ENCODE data around the gene GPER1. TPM values are rescaled to one million over a fixed set of nuclear protein-coding genes. Genes with fewer than 3 reads are reported as not detected.

Gene GPER1
- total and polyA plus RNA-seq, 2 donors (not counting 3 experiments of a cell fraction or from before 2014, with no cell fraction given), result 0.77 to 2.3 TPM

DNA sequence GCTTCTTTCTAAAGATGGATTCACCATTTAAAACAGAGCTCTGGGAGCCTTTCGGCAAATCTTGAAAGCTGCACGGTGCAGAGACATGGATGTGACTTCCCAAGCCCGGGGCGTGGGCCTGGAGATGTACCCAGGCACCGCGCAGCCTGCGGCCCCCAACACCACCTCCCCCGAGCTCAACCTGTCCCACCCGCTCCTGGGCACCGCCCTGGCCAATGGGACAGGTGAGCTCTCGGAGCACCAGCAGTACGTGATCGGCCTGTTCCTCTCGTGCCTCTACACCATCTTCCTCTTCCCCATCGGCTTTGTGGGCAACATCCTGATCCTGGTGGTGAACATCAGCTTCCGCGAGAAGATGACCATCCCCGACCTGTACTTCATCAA, 3.7 kb downstream of the GPER1 start:
- TF ChIP-seq JUN (IDR thresholded peaks at IDR 0.05; ENCODE audit: borderline replicate concordance, insufficient read depth, insufficient read length, low read depth), result no peak
- TF ChIP-seq CTCF (IDR thresholded peaks at IDR 0.05; ENCODE audit: extremely low read depth in 1 of 2, insufficient read depth in 1 of 2, low read depth in 1 of 2, low read length in 2 of 2), result no peak
- TF ChIP-seq GATA2 (IDR thresholded peaks at IDR 0.05; ENCODE audit: insufficient read depth, insufficient read length, low read depth, low read length), result no peak
- TF ChIP-seq FOS (IDR thresholded peaks at IDR 0.05; ENCODE audit: borderline replicate concordance, insufficient read depth, low read length), result no peak
- TF ChIP-seq, protein P1, sequence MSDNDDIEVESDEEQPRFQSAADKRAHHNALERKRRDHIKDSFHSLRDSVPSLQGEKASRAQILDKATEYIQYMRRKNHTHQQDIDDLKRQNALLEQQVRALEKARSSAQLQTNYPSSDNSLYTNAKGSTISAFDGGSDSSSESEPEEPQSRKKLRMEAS (IDR thresholded peaks at IDR 0.05; ENCODE audit: insufficient read depth, insufficient read length), result no peak
- no peak for TF ChIP-seq POLR2AphosphoS5 (IDR thresholded peaks at IDR 0.05; ENCODE audit: insufficient read depth, low read depth, low read length)
- no peak for TF ChIP-seq MYC (IDR thresholded peaks at IDR 0.05; ENCODE audit: low read depth, low read length)
- peaks cover 9% of the 10 kb centered on the region for H3K4me1 ChIP-seq (ENCODE audit: control insufficient read depth, extremely low read depth, insufficient read depth, low read length)
- H3K9me1 ChIP-seq (replicated peaks; ENCODE audit: control insufficient read depth, extremely low read depth, insufficient read depth, low read length), result no peaks in the 10 kb centered on the region
- DNase-seq (ENCODE audit: low read depth, low spot score), result no peak
- H3K27me3 ChIP-seq (ENCODE audit: control insufficient read depth in 2 of 2, insufficient read depth in 2 of 2, low read length in 2 of 2), result no peaks in the 10 kb centered on the region
- intact Hi-C loops (cut with micrococcal nuclease) (no loop called here), dilution Hi-C loops (cut with MboI; ENCODE audit: extremely low pct_ligation_motif_present, low sequenced_read_pairs) (no loop called here)
- no peak overlapping the region for H3K4me2 ChIP-seq (ENCODE audit: insufficient read depth, low read length)
- H3K9me3 ChIP-seq (replicated peaks; ENCODE audit: control insufficient read depth, insufficient read depth, low read length), result no peaks in the 10 kb centered on the region
- ChIA-PET CTCF (interaction anchor here (1.1 to 1.7 kb wide), 3 partner anchors 26 to 47 kb away, joined by 3 to 10 read pairs (median 4); no protein-coding TSS in a partner anchor), POLR2A (no interaction called here)
- H3K27ac ChIP-seq (ENCODE audit: insufficient read depth, low read depth, low read length), result no peak overlapping the region
- H3K9ac ChIP-seq (replicated peaks; ENCODE audit: extremely low read depth, insufficient read depth, low read length), result no peak overlapping the region
- BruUV-seq (replicated peaks), result no TSS peak
- H3K79me2 ChIP-seq (ENCODE audit: control insufficient read depth, insufficient read depth, low read length), result no peaks in the 10 kb centered on the region
- H3K4me3 ChIP-seq (replicated peaks in 1 of 3; ENCODE audit: insufficient read depth in 1 of 3, low read depth in 1 of 3, low read length in 3 of 3), result no peak overlapping the region
- H2AFZ ChIP-seq (ENCODE audit: low read depth, low read length), result no peak overlapping the region
- H4K20me1 ChIP-seq (replicated peaks; ENCODE audit: control insufficient read depth, extremely low read depth, insufficient read depth, low read length), result no peaks in the 10 kb centered on the region
- peaks cover 0 to 2% of the 10 kb centered on the region in 2 experiments for H3K36me3 ChIP-seq (ENCODE audit: control insufficient read depth in 2 of 2, extremely low read depth in 1 of 2, insufficient read depth in 2 of 2, low read length in 2 of 2)
- FAIRE-seq, result no peak
